Femur (tissue), 1 donor: ENCODE measurements around the gene NANS.
"Not testable (repeated sequence)": the region's sequence is repeated elsewhere in the genome, so short reads cannot be mapped to it uniquely, and the experiment has no call there.

Source experiments
- DNase-seq: peaks from one replicate; pipeline ENCODE4 v3.0.0-alpha.2; 2017

The NANS gene

GRCh38 chr9:98040212-98040611, 16.3 kb upstream of the NANS start:
- DNase-seq: no peak

GRCh38 chr9:98043915-98044314, 12.6 kb upstream of the NANS start:
- DNase-seq: no peak

- DNase-seq: no peak
These were observed 11.0 kb upstream of the NANS start for GRCh38 chr9:98045234-98046179.

- no peak for DNase-seq
These were observed 10.4 kb upstream of the NANS start for GRCh38 chr9:98046180-98046543.

- no peak for DNase-seq
These were observed 9.5 kb upstream of the NANS start for GRCh38 chr9:98047002-98047401.

- DNase-seq: no peak
These were observed 7.1 kb upstream of the NANS start for GRCh38 chr9:98049288-98050072.

- DNase-seq: no peak
These were observed 6.2 kb upstream of the NANS start for GRCh38 chr9:98050351-98050750.

GRCh38 chr9:98054376-98054951, 2.1 kb upstream of the NANS start:
- no peak for DNase-seq

GRCh38 chr9:98057138-98057799, 737 bp downstream of the NANS start:
- DNase-seq: peak; percentile 67

GRCh38 chr9:98062161-98062560, 5.6 kb downstream of the NANS start:
- no peak for DNase-seq

- no peak for DNase-seq
These were observed 8.3 kb downstream of the NANS start for GRCh38 chr9:98064623-98065392.

- DNase-seq: no peak
These were observed 9.7 kb downstream of the NANS start for GRCh38 chr9:98066235-98066634.

- no peak for DNase-seq
These were observed 10.7 kb downstream of the NANS start for GRCh38 chr9:98067184-98067583.

GRCh38 chr9:98069551-98069950, 13.0 kb downstream of the NANS start:
- DNase-seq: no peak

GRCh38 chr9:98070704-98071103, 14.2 kb downstream of the NANS start:
- no peak for DNase-seq

- DNase-seq: no peak
These were observed 15.2 kb downstream of the NANS start for GRCh38 chr9:98071737-98072136.

GRCh38 chr9:98074115-98074990, 17.8 kb downstream of the NANS start:
- peak; percentile 63 for DNase-seq

- DNase-seq: no peak
These were observed 18.8 kb downstream of the NANS start for GRCh38 chr9:98075332-98075805.

GRCh38 chr9:98076514-98076890, 20.0 kb downstream of the NANS start:
- DNase-seq: not testable (repeated sequence)

GRCh38 chr9:98078895-98079294, 22.4 kb downstream of the NANS start:
- no peak for DNase-seq

GRCh38 chr9:98080326-98080725, 23.8 kb downstream of the NANS start:
- DNase-seq: no peak
